Measurements from ENCODE around the gene JMJD6.

DNA sequence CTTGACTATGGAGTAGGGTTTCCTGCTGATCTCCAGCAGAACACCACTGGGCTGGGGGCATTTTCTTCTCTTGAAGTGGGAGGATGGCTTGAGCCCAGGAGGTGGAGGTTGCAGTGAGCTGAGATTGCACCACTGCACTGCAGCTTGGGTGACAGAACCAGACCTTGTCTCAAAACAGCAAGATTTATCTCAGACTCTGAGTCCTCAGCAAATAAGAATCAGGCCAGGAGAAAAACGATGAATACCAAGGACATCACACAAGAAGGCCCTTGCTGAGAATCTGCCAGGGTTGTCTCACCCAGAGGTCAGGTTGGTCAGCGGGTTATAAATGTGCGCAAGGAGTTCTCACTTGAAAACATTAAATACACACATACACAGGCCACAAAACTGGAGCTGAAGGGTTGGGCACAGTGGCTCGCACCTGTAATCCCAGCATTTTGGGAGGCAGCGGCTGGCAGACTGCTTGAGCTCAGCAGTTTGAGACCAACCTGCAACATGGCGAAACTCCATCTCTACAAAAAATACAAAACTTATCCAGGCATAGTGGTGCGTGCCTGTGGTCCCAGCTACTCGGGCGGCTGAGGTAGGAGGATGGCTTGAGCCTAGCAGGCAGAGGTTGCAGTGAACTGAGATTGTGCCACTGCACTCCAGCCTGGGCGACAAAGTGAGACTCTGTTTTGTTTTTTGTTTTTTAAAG lies 23.3 kb downstream of the JMJD6 start:
- TF ChIP-seq, protein P1, sequence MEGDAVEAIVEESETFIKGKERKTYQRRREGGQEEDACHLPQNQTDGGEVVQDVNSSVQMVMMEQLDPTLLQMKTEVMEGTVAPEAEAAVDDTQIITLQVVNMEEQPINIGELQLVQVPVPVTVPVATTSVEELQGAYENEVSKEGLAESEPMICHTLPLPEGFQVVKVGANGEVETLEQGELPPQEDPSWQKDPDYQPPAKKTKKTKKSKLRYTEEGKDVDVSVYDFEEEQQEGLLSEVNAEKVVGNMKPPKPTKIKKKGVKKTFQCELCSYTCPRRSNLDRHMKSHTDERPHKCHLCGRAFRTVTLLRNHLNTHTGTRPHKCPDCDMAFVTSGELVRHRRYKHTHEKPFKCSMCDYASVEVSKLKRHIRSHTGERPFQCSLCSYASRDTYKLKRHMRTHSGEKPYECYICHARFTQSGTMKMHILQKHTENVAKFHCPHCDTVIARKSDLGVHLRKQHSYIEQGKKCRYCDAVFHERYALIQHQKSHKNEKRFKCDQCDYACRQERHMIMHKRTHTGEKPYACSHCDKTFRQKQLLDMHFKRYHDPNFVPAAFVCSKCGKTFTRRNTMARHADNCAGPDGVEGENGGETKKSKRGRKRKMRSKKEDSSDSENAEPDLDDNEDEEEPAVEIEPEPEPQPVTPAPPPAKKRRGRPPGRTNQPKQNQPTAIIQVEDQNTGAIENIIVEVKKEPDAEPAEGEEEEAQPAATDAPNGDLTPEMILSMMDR (conservative IDR thresholded peaks at IDR 0.05 in 1 of 2, IDR thresholded peaks at IDR 0.05 in 1 of 2; ENCODE audit: extremely low read depth in 1 of 2, insufficient read depth in 1 of 2, low read depth in 1 of 2, low read length in 2 of 2): no peak
- TF ChIP-seq EZH2 (IDR thresholded peaks at IDR 0.05; ENCODE audit: borderline replicate concordance, low read length): no peak
